DMS114 treated with DMSO at 0.1 percent for 48 hours (cell line): ENCODE results near the gene KCND3.
"Not testable (repeated sequence)": the region's sequence is repeated elsewhere in the genome, so short reads cannot be mapped to it uniquely, and the experiment has no call there.

Experiments
- DNase-seq: peaks from one replicate; lab custom pipeline; 2025; ENCODE audit not compliant: unreplicated experiment; lab: John Stamatoyannopoulos, UW

The KCND3 gene

DNA sequence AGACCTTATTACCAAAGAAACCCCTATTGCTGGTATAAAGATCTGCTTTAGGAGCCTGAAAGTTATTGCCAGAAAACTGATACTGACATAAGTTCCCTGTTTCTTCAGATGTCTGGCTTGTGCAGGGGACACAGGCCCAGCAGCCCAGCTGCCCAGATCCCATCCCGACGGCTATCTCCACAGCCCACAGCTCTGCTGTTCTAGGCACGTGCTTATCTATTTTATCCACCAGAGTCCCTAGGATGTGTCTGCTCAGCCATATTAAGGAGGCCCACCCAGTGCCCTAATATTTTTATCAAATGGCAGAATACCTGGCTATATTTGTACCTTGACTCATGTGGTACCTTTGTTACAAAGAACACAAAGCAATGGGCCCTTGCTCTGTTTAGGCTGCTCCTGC is 174.8 kb downstream of the KCND3 start:
- no peak for DNase-seq

DNA sequence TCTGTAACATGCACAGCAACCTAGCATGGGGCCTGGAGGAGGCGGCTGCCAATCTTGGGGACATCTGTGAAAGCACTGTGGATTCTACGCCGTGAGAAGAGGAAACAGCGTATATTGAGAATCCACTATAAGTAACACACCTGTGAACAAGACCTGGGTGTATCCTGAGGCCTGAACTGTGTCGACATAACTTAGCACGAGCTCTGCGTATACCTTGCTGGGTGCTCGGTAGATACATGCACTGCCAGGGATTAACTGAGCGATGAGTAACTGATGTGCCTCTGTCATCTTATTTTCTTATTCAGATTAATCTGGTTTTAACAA is 175.2 kb downstream of the KCND3 start:
- DNase-seq: no peak

DNA sequence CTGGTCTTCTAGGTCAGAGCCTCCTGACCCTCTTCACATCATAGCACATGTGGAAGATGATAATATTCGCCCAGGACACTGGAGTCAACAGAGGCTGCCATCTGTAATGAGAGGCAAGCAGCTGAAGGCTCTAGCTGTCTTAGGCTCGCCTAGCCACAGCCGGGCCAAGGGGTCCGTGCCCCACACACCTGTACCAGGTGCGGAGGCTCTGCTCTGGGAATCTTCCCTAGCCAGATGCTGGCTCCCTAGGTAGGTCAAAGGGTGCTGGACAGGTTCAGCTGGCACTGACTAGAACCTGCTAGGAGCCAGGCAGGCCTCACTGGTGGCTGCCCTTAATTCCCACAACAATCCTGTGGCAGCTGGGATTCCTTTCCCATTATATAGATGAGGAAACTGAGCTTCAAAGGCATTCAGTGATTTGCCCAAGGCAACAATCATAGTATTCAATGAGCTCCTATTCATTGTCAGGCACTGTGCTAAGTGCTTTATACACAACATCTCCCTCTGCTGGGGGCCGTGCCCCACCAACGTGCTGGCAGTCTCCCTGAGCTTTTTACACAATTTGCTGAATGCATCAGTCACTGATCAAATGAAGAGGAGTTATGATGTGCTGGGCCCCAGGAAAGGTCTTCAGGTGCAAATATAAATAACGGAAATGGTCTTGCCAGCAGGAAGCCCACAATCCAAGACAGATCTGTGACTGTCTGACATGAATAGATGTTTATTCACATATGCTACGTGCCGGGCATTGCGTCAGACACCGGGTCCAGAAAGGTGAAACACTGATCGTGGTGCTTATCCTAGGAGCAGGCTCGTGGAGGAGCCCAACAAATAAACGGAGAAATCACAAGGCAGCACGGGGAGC is 175.8 kb downstream of the KCND3 start:
- DNase-seq: no peak

GRCh38 chr1:111812306-111812705 is 177.2 kb downstream of the KCND3 start:
- no peak for DNase-seq

DNA sequence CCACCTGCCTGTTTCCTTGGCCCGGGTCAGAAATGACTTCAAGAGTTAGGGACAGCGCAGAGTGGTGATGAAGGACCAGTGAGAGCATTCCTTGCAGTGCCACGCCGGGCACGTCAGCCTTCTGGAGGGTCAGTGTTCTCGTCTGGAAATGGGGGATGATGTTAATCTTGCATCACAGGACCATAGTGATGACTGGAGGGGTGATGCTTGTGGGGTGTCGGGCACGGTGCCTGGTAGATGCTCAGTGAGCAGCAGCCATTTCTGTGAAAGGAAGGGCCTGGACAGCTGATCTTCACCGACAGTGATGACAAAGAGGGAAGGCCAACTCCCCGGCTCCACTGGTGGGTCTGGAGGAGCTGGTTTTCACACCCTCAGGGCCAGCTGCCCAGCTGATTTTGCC is 177.6 kb downstream of the KCND3 start:
- no peak for DNase-seq

GRCh38 chr1:111805251-111805650 is 184.2 kb downstream of the KCND3 start:
- DNase-seq: no peak

DNA sequence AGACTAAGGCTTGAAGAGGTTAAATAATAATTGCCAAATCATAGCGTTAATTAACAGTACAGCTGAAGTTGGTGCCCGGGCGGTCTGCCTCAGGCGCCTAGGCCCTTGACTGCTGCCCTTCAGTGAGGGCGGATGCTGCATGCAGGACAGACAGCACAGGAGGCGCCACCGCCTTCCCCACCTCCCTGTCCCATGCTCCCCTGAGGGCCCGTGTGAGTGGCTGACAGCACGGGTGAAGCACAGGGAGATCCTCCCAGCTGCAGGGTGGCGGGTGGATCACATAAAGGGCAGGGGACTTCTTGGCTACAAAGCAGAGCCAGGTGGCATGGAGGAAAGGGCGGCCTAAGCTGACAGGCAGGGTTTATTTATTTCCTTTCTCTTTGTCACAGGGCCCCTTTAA is 184.7 kb downstream of the KCND3 start:
- no peak for DNase-seq

GRCh38 chr1:111803951-111804350 is 185.5 kb downstream of the KCND3 start:
- no peak for DNase-seq

GRCh38 chr1:111802984-111803383 is 186.5 kb downstream of the KCND3 start:
- DNase-seq: no peak

DNA sequence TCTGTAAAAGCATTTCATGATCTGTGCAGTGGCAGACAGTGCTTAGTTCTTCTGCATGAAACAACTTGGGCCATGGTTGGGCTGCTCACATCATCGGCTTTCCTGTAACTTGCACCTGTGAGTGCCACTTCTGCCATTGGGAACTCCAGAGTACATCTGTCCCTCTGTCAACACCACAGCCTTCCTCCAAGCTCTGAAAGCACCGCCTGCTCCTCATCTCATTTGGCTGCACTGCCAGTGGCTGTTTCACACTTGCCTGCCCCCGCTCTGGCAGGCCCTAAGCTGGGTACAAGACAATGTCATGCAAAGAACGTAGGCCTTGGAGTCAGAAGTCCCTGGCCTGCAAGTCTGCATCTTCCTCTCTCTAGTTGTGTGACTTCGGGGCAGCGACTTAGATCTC is 187.4 kb downstream of the KCND3 start:
- DNase-seq: no peak

DNA sequence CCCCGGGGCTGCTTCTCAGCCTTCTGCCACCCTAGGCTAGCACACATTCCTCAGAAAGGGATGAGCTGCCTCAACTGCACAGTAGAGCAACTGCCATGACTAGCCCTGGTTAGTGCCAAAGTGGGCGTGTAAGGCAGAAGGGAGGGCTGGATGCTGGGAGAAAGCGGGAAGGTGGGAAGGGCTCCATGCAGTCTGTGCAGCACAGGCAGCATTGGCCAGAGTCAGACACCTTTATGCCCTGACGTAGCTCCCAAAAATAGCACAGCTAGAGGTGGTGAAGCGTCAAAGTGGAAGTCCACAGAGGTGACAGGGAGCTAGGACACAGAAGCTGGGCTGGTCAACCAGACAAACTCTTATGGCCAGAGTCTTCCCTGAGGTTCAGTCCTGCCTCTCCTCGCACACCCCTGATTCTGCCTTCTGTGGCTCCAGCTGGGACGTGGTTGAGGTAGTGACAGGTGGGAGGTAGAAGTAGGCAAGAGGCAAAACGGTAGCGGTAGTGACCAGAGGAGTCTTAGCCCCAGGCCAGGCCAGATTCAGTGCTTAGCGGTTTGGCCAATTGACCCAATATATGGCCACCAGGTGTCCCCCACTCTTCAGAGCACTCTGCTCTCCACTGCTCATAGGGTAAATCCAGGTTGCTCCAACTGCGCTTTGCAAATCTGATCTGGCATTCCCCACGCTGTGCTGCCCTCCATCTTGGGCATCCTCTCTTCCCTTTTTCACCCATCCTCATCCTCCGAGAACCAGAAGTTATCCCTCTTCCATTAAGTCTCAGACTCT is 188.2 kb downstream of the KCND3 start:
- no peak for DNase-seq

DNA sequence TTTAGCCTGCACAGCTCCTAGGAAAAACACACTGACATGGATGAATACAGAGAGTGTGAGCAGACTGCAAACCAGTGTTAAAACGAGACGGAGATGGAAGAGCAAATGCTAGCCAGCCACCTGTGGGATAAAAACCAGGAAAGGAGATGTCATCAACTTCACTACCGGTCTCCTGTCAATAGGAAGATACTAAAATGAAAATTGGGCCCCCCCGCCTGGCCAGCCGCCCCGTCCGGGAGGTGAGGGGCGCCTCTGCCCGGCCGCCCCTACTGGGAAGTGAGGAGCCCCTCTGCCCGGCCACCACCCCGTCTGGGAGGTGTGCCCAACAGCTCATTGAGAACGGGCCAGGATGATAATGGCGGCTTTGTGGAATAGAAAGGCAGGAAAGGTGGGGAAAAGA is 189.7 kb downstream of the KCND3 start:
- DNase-seq: not testable (repeated sequence)

DNA sequence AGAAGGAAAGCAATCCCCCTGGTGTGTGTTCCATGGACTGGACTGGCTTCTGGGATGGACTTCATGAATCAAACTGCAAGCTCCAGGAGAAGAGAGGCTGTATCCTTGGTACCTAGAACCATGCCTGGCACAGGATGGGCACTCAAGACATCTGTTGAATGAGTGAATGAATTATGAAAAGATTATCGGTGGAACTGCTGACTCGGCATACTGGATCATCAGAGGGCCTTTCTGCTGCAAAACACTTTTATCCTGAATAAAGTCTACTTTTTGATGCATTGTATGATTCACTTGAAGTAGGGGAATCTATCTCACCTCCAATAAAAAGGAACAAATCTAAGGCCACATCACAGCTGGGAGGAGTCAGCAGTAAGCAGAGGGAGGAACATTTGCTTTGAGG is 190.9 kb downstream of the KCND3 start:
- no peak for DNase-seq

- no peak for DNase-seq
These were observed 194.1 kb downstream of the KCND3 start for GRCh38 chr1:111795401-111795800.

DNA sequence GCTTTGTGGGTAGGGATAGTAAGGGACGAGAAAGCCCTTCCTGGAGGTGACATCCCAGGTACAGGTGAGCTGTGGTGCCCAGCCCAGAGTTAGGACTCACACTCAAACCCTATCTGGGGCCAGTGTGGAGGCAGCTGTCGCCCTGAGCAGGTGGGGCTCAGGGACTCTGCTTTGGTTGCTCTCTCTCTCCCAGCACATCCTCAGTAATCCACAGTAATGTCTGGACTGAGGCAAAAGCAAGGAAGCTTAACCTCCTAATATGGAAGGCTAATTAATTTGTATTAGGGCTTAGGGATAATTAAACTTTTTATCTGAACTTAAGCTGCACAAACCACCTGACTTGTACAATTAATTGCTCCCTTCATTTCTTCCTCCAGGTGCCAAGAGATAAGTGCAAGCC is 195.5 kb downstream of the KCND3 start:
- DNase-seq: no peak

GRCh38 chr1:111792249-111792648 is 197.2 kb downstream of the KCND3 start:
- DNase-seq: no peak

DNA sequence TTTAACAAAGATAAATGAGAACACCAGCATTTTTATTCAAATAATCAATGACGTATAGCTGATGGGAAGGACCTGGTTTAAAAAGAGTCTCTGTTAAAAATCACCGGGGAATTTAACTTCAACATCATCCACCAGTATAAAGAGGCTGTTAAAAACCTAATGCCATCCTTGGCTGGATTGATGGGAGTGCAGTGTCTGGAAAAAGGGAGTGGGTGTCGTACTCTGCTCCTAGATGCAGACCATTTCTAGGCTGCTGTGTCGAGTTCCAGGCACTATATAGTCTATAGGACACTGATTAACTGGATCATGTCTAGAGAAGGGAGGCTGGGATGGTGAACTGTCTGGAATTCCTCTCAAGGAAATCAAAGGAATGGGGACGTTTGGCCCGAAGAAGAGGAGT is 197.7 kb downstream of the KCND3 start:
- no peak for DNase-seq

GRCh38 chr1:111789666-111790316 is 199.7 kb downstream of the KCND3 start:
- DNase-seq: no peak

- DNase-seq: no peak
These were observed 200.3 kb downstream of the KCND3 start for GRCh38 chr1:111789142-111789541.

GRCh38 chr1:111786669-111787207 is 202.7 kb downstream of the KCND3 start:
- no peak for DNase-seq

- no peak for DNase-seq
These were observed 205.1 kb downstream of the KCND3 start for GRCh38 chr1:111784273-111784901.
